Neural cell (in vitro differentiated cells): Measurements from ENCODE around the gene SETD4. TPM values are rescaled to one million over a fixed set of nuclear protein-coding genes. Genes with fewer than 3 reads are reported as not detected.

ENCODE experiments used
- H2AFZ ChIP-seq: fragments of 200-600, 300-800 bp; sonication (generic), shearing (Covaris generic); 2 replicates; pipeline ENCODE4 v1.6.0; 2014; ENCODE audit warnings: low read depth, mild to moderate bottlenecking, antibody characterized with exemption, low read length, moderate library complexity
- H3F3A ChIP-seq: fragments of 200-600 bp; shearing (Covaris generic); 2 replicates; pipeline ENCODE4 v1.6.1; 2016; ENCODE audit warnings: mild to moderate bottlenecking, moderate library complexity, mixed read lengths, antibody characterized with exemption, low read length; ENCODE audit not compliant: insufficient read depth, poor library complexity, severe bottlenecking
- H3K27ac ChIP-seq: fragments of 200-600, 300-800 bp; sonication (generic), shearing (Covaris generic); 2 replicates; pipeline ENCODE4 v1.5.1; 2014; ENCODE audit warnings: mild to moderate bottlenecking, low read length, moderate library complexity
- H3K27me3 ChIP-seq: fragments of 300-800, 200-600 bp; sonication (generic), shearing (Covaris generic); 2 replicates; pipeline ENCODE4 v1.6.0; 2014; ENCODE audit warnings: mild to moderate bottlenecking, low read depth, low read length, moderate library complexity; ENCODE audit not compliant: insufficient read depth
- H3K36me3 ChIP-seq: fragments of 300-800, 200-600 bp; sonication (generic), shearing (Covaris generic); 2 replicates; pipeline ENCODE4 v1.5.1; 2014; ENCODE audit warnings: mild to moderate bottlenecking, antibody characterized with exemption, low read length, moderate library complexity; ENCODE audit not compliant: insufficient read depth
- H3K4me2 ChIP-seq: fragments of 300-800, 200-600 bp; sonication (generic), shearing (Covaris generic); 2 replicates; pipeline ENCODE4 v1.6.0; 2014; ENCODE audit warnings: mild to moderate bottlenecking, low read length
- H3K4me3 ChIP-seq: fragments of 300-800, 200-600 bp; sonication (generic), shearing (Covaris generic); 2 replicates; pipeline ENCODE4 v1.5.1; 2014; ENCODE audit warnings: mild to moderate bottlenecking, low read length, moderate library complexity
- H3K79me2 ChIP-seq: fragments of 200-600 bp; shearing (Covaris generic); replicated peaks from 2 replicates; pipeline ENCODE4 v1.6.0; 2014; ENCODE audit warnings: mild to moderate bottlenecking, low read length, moderate library complexity; ENCODE audit not compliant: insufficient read depth
- H3K9ac ChIP-seq: fragments of 300-800, 200-600 bp; sonication (generic), shearing (Covaris generic); 2 replicates; pipeline ENCODE4 v1.6.1; 2016; ENCODE audit warnings: mild to moderate bottlenecking, low read length, mixed read lengths
- H3K9me2 ChIP-seq: fragments of 200-600 bp; shearing (Covaris generic); 2 replicates; pipeline ENCODE4 v1.6.1; 2016; ENCODE audit warnings: mild to moderate bottlenecking, low read length, mixed read lengths; ENCODE audit not compliant: insufficient read depth
- H3K9me3 ChIP-seq: fragments of 200-600, 300-800 bp; sonication (generic), shearing (Covaris generic); 2 replicates; pipeline ENCODE4 v1.6.1; 2016; ENCODE audit warnings: mild to moderate bottlenecking, mixed run types, low read length, moderate library complexity, mixed read lengths
- H4K20me1 ChIP-seq: fragments of 200-600 bp; shearing (Covaris generic); 2 replicates; pipeline ENCODE4 v1.6.1; 2016; ENCODE audit warnings: mild to moderate bottlenecking, mixed run types; ENCODE audit not compliant: insufficient read depth
- CTCF ChIP-seq: fragments of 450-650 bp; IDR thresholded peaks from 2 replicates; pipeline ENCODE4 v1.5.1; 2014; ENCODE audit warnings: antibody characterized with exemption, mild to moderate bottlenecking, moderate library complexity; ENCODE audit not compliant: poor library complexity, severe bottlenecking
- EP300 ChIP-seq: fragments of 450-650 bp; conservative IDR thresholded peaks from 2 replicates; pipeline ENCODE4 v1.6.1; 2014; ENCODE audit warnings: antibody characterized with exemption, mild to moderate bottlenecking, moderate library complexity; ENCODE audit not compliant: poor library complexity, severe bottlenecking
- EZH2 ChIP-seq: fragments of 200-600, 300-800 bp; shearing (Covaris generic), sonication (generic); IDR thresholded peaks from 2 replicates; pipeline ENCODE4 v1.6.1; 2014; ENCODE audit warnings: antibody characterized with exemption, low read length, borderline replicate concordance, mild to moderate bottlenecking; ENCODE audit not compliant: insufficient read depth, poor library complexity, severe bottlenecking
- MXI1 ChIP-seq: fragments of 450-650 bp; conservative IDR thresholded peaks from 2 replicates; pipeline ENCODE4 v1.6.1; 2014; ENCODE audit warnings: antibody characterized with exemption, mild to moderate bottlenecking; ENCODE audit not compliant: poor library complexity, severe bottlenecking
- POLR2AphosphoS5 ChIP-seq: IDR thresholded peaks from 2 replicates; pipeline ENCODE4 v1.6.1; 2012
- RAD21 ChIP-seq: fragments of 450-650 bp; conservative IDR thresholded peaks from 2 replicates; pipeline ENCODE4 v1.6.1; 2014; ENCODE audit warnings: antibody characterized with exemption, mild to moderate bottlenecking, moderate library complexity
- REST ChIP-seq: IDR thresholded peaks from 2 replicates; pipeline ENCODE4 v1.6.1; 2012; ENCODE audit warnings: borderline replicate concordance
- SMC3 ChIP-seq: fragments of 450-650 bp; conservative IDR thresholded peaks from 2 replicates; pipeline ENCODE4 v1.6.1; 2014; ENCODE audit warnings: antibody characterized with exemption, mild to moderate bottlenecking, moderate library complexity; ENCODE audit not compliant: poor library complexity
- TAF1 ChIP-seq: IDR thresholded peaks from 2 replicates; pipeline ENCODE4 v1.6.1; 2012; ENCODE audit warnings: low read depth
- polyA plus RNA-seq: library from polyadenylated mRNA; depleted of rRNA; stranded (reverse); fragments of >200 nt; gene quantifications from 2 replicates; pipeline ENCODE4 v1.2.3, GENCODE V29; 2014

The SETD4 gene
- polyA plus RNA-seq, 1 donor from 2014 or later = 64.4 TPM

GRCh38 chr21:36087362-36088138, 27.2 kb upstream of the SETD4 start:
- no peaks in the 10 kb centered on the region for H3F3A ChIP-seq
- no peaks in the 10 kb centered on the region for H3K9me2 ChIP-seq
- no peak overlapping the region for H3K9ac ChIP-seq
- no peaks in the 10 kb centered on the region for H3K79me2 ChIP-seq
- no peak overlapping the region for H2AFZ ChIP-seq
- no peaks in the 10 kb centered on the region for H4K20me1 ChIP-seq
- no peak for TF ChIP-seq RAD21
- TF ChIP-seq EZH2 = no peak
- no peak for TF ChIP-seq POLR2AphosphoS5
- no peaks in the 10 kb centered on the region for H3K36me3 ChIP-seq
- no peak overlapping the region for H3K4me2 ChIP-seq
- H3K9me3 ChIP-seq = no peaks in the 10 kb centered on the region
- no peak overlapping the region for H3K27ac ChIP-seq
- no peaks in the 10 kb centered on the region for H3K27me3 ChIP-seq
- no peak overlapping the region for H3K4me3 ChIP-seq

- Histone ChIP-seq H3K4me3 (no peak overlapping the region), H4K20me1 (no peaks in the 10 kb centered on the region), H3K27me3 (no peaks in the 10 kb centered on the region), H3K27ac (no peak overlapping the region), H3K4me2 (no peak overlapping the region), H3K9me2 (no peaks in the 10 kb centered on the region), H3K79me2 (no peaks in the 10 kb centered on the region), H2AFZ (no peak overlapping the region), H3K36me3 (no peaks in the 10 kb centered on the region), H3K9me3 (no peaks in the 10 kb centered on the region), H3F3A (no peaks in the 10 kb centered on the region), H3K9ac (no peak overlapping the region)
- no peak for TF ChIP-seq EZH2
- TF ChIP-seq TAF1 = no peak
- no peak for TF ChIP-seq REST
- no peak for TF ChIP-seq SMC3
- no peak for TF ChIP-seq RAD21
- no peak for TF ChIP-seq POLR2AphosphoS5
- no peak for TF ChIP-seq MXI1
- TF ChIP-seq EP300 = no peak
- TF ChIP-seq CTCF = no peak
Observed at GRCh38 chr21:36082237-36082664, 21.9 kb upstream of the SETD4 start.
